ENCODE measurements around the gene NMT2. TPM values are rescaled to one million over a fixed set of nuclear protein-coding genes. Genes with fewer than 3 reads are reported as not detected.

NMT2 gene
- total and polyA plus RNA-seq, 10 of the 15 experiments (the other 5 are each of a cell fraction or from before 2014, with no cell fraction given), result 4.9 to 12.0 (median 9.2) TPM

- TF ChIP-seq EGR1 (IDR thresholded peaks at IDR 0.05; ENCODE audit: borderline replicate concordance in 1 of 2, low read depth in 2 of 2, low read length in 2 of 2), result no peak
- no peak for TF ChIP-seq TARDBP (IDR thresholded peaks at IDR 0.05; ENCODE audit: borderline replicate concordance)
- TF ChIP-seq, protein P1, sequence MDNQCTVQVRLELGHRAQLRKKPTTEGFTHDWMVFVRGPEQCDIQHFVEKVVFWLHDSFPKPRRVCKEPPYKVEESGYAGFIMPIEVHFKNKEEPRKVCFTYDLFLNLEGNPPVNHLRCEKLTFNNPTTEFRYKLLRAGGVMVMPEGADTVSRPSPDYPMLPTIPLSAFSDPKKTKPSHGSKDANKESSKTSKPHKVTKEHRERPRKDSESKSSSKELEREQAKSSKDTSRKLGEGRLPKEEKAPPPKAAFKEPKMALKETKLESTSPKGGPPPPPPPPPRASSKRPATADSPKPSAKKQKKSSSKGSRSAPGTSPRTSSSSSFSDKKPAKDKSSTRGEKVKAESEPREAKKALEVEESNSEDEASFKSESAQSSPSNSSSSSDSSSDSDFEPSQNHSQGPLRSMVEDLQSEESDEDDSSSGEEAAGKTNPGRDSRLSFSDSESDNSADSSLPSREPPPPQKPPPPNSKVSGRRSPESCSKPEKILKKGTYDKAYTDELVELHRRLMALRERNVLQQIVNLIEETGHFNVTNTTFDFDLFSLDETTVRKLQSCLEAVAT (IDR thresholded peaks at IDR 0.05), result no peak
- no peak for TF ChIP-seq EP300 (IDR thresholded peaks at IDR 0.05; ENCODE audit: borderline replicate concordance in 1 of 2, control insufficient read depth in 1 of 2, low read depth in 2 of 2, low read length in 2 of 2)
- TF ChIP-seq FOXM1 (IDR thresholded peaks at IDR 0.05; ENCODE audit: low read depth, low read length), result no peak
- no peak for TF ChIP-seq CEBPB (IDR thresholded peaks at IDR 0.05; ENCODE audit: borderline replicate concordance in 1 of 2, low read depth in 2 of 2, low read length in 2 of 2)
- no peak for TF ChIP-seq NFYA (IDR thresholded peaks at IDR 0.05; ENCODE audit: borderline replicate concordance, low read depth, low read length)
- no peak for TF ChIP-seq NFXL1 (IDR thresholded peaks at IDR 0.05; ENCODE audit: borderline replicate concordance)
- no peak for TF ChIP-seq KLF5 (IDR thresholded peaks at IDR 0.05; ENCODE audit: partially characterized antibody)
- no peak for TF ChIP-seq SREBF1 (IDR thresholded peaks at IDR 0.05; ENCODE audit: low read length)
- TF ChIP-seq CTCF (IDR thresholded peaks at IDR 0.05 in 2 of 3, conservative IDR thresholded peaks at IDR 0.05 in 1 of 3; ENCODE audit: control insufficient read depth in 2 of 3, extremely low read depth in 1 of 3, insufficient read depth in 1 of 3, low read depth in 3 of 3, low read length in 3 of 3), result no peak
These were observed 37.2 kb downstream of the NMT2 start (continued) for GRCh38 chr10:15131330-15131729.

Data from GM12878 (cell line).